Right cardiac atrium (tissue), 5 donors: ENCODE data around the gene PDE12. TPM values are rescaled to one million over a fixed set of nuclear protein-coding genes. Genes with fewer than 3 reads are reported as not detected.

ENCODE experiments used
- ATAC-seq, 2 donors: fragments of 200-7000 bp; cut with Tn5 transposase; one replicate each; pipeline versions ENCODE4 v1.8.0 to v1.9.1; 2020; ENCODE audit warnings: moderate library complexity in 2 of 2, mild to moderate bottlenecking in 1 of 2
- DNase-seq, 3 donors: peaks; one replicate each; pipeline ENCODE4 v3.0.0-alpha.2; 2020
- H3K27ac ChIP-seq: one replicate; pipeline ENCODE4 v1.5.1; 2013; ENCODE audit warnings: mild to moderate bottlenecking, low read length, control low read depth, moderate library complexity
- H3K27me3 ChIP-seq: one replicate; pipeline ENCODE4 v1.6.1; 2013; ENCODE audit not compliant: control insufficient read depth, insufficient read depth
- H3K4me1 ChIP-seq: one replicate; pipeline ENCODE4 v1.6.1; 2013; ENCODE audit warnings: low read length; ENCODE audit not compliant: control insufficient read depth, insufficient read depth
- H3K4me3 ChIP-seq: one replicate; pipeline ENCODE4 v1.5.1; 2013; ENCODE audit warnings: low read length, control low read depth
- H3K9me3 ChIP-seq: one replicate; pipeline ENCODE4 v1.6.1; 2013; ENCODE audit warnings: low read length; ENCODE audit not compliant: control insufficient read depth
- WGBS: extraction: QIAGEN DNeasy Blood & Tissue Kit; methylation state at CpG from one replicate; pipeline ENCODE4 v1.1.7; 2013; 5-methylcytosine and 5-hydroxymethylcytosine counted together
- intact Hi-C, 4 donors: fragments of 100-400 bp; cut with DNase I; formaldehyde crosslinking; loops; one replicate each; pipeline versions ENCODE4 v1.11.0 to v1.14.0; 2022 to 2023
- long read RNA-seq, 4 donors: library from polyadenylated mRNA; unstranded; transcript quantifications; one replicate each; pipeline ENCODE4 v2.0.0, GENCODE V29; 2020 to 2021
- polyA plus RNA-seq: library from polyadenylated mRNA; stranded (reverse); fragments of 200-250 nt; gene quantifications from one replicate; pipeline ENCODE4 v1.2.3, GENCODE V29; 2013
- total RNA-seq, 4 donors: library from RNA; stranded (reverse); fragmentation: NEBNext Ultra II Directional; extraction: Animal tissue kit (Norgen Biotek cat#: 25700); gene quantifications; one replicate each; pipeline ENCODE4 v1.2.1, GENCODE V29; 2021
- donor health status: healthy with polysubstance abuse.
- donor health status: DM: no; HTN: yes; CAD: no.
- donor health status: DM: no; HTN: no; CAD: no.
- donor health status: DM: no; HTN: yes; CAD: no; lungs with severe emphysema.
- donor health status: DM: yes; HTN: yes; CAD: no.

Gene PDE12, protein sequence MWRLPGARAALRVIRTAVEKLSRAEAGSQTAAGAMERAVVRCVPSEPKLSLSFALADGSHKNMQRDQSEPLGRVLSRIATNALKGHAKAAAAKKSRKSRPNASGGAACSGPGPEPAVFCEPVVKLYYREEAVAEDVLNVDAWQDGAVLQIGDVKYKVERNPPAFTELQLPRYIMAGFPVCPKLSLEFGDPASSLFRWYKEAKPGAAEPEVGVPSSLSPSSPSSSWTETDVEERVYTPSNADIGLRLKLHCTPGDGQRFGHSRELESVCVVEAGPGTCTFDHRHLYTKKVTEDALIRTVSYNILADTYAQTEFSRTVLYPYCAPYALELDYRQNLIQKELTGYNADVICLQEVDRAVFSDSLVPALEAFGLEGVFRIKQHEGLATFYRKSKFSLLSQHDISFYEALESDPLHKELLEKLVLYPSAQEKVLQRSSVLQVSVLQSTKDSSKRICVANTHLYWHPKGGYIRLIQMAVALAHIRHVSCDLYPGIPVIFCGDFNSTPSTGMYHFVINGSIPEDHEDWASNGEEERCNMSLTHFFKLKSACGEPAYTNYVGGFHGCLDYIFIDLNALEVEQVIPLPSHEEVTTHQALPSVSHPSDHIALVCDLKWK
- 10 to 100 TPM in 3 of 4 donors, 1 to 10 TPM in 1; 9.6 to 14.8 (median 11.9) TPM for total RNA-seq
- 4.0 TPM for polyA plus RNA-seq
- long read RNA-seq, donor 1, full-length matches to known transcripts = 32 of 39 reads
- long read RNA-seq, donor 1, partial matches to known transcripts = 0 of 39 reads
- long read RNA-seq, donor 1, other reads (novel, unspliced or antisense) = 7 of 39 reads
- long read RNA-seq, donor 2, full-length matches to known transcripts = 13 of 15 reads
- long read RNA-seq, donor 2, partial matches to known transcripts = 0 of 15 reads
- long read RNA-seq, donor 2, other reads (novel, unspliced or antisense) = 2 of 15 reads
- long read RNA-seq, donor 3, full-length matches to known transcripts = 100 of 107 reads
- long read RNA-seq, donor 3, partial matches to known transcripts = 0 of 107 reads
- long read RNA-seq, donor 3, other reads (novel, unspliced or antisense) = 7 of 107 reads
- long read RNA-seq, donor 4, full-length matches to known transcripts = 14 of 15 reads
- long read RNA-seq, donor 4, partial matches to known transcripts = 1 of 15 reads
- long read RNA-seq, donor 4, other reads (novel, unspliced or antisense) = 0 of 15 reads

DNA sequence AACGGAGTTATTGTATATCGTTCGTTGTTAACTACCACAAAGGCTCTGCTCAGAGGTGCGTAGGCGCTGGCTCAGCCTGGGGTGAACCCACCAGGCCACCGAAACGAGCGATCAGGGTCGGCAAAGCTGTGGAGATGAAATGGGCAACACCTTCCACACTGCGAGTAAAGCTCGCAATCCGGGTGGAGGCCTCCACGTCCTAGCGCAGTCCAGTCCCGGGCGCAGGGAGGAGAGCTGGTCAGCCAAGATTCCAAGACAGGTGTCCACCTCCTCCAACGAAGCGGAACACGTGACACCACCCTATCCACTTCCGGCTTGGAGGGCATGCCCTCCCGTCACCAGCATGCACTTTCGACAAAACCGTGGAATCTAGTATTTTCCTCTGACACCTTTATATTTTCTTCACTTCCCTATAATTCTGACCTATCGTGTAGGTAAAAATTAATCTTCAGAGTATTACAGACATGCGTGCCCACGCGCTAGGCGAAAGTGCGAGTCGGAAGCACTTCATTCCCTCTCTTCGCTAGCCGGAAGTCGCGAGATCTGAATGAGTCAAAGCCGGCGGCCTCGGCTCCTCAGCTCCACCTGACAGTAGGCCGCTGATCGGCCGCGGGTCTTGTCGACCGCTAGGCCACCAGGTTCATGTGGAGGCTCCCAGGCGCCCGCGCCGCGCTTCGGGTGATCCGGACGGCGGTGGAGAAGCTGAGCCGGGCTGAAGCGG is at the start of gene PDE12:
Gene PDE12 (plus strand): TSS at position 537 of the 721 bp plus-strand sequence. CDS start 106 bp downstream, at position 643.
- under 1% methylated on average over 54 of the region's 54 CpGs for WGBS
- Histone ChIP-seq H3K27me3 (no peaks in the 10 kb centered on the region), H3K9me3 (no peaks in the 10 kb centered on the region), H3K4me1 (peaks cover 7% of the 10 kb centered on the region), H3K4me3 (peak within 1 kb of the TSS; percentile 81), H3K27ac (peak within 1 kb of the TSS; percentile 92)
- intact Hi-C loops = loop anchor here in 1 of 4 donors (5.0 kb wide), 1 partner anchor 41 kb away; the partner anchor contains the start of gene ARF4
- DNase-seq (peak; percentile 85 to 92 (median 90)), ATAC-seq (peak; percentile 96)

DNA sequence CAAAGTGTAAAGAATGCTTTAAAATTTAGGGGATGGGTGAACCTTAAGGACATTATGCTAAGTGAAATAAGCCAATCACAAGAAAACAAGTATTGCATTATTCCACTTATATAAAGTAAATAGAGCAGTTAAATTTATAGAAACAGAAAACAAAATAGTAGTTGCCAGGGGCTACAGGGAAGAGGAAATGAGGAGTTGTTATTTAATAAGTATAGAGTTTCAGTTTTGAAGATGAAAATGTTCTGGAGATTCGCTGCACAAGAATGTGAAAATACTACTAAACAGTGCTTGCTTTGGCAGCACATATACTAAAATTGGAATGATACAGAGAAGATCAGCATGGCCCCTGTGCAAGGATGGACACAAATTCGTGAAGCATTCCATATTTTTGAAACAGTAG is 43.9 kb upstream of the PDE12 start:
- intact Hi-C loops = no loop called here
- 51% methylated on average over 2 of the region's 2 CpGs for WGBS
- Histone ChIP-seq H3K9me3 (no peaks in the 10 kb centered on the region), H3K4me3 (no peak overlapping the region), H3K27ac (no peak overlapping the region), H3K4me1 (no peaks in the 10 kb centered on the region), H3K27me3 (no peaks in the 10 kb centered on the region)
- DNase-seq = no peak
- no peak for ATAC-seq

- 50% methylated on average over 3 of the region's 3 CpGs for WGBS
- DNase-seq (no peak), ATAC-seq (no peak)
- H3K4me1 ChIP-seq = no peaks in the 10 kb centered on the region
- no peak overlapping the region for H3K4me3 ChIP-seq
- no peak overlapping the region for H3K27ac ChIP-seq
- intact Hi-C loops = no loop called here
- no peaks in the 10 kb centered on the region for H3K9me3 ChIP-seq
- no peaks in the 10 kb centered on the region for H3K27me3 ChIP-seq
Observed at GRCh38 chr3:57518276-57518915, 37.7 kb upstream of the PDE12 start.

- Histone ChIP-seq H3K4me1 (no peaks in the 10 kb centered on the region), H3K27ac (no peak overlapping the region), H3K9me3 (no peaks in the 10 kb centered on the region), H3K27me3 (no peaks in the 10 kb centered on the region), H3K4me3 (no peak overlapping the region)
- no peak for ATAC-seq
- intact Hi-C loops = no loop called here
- no peak for DNase-seq
Observed at GRCh38 chr3:57530071-57530608, 25.9 kb upstream of the PDE12 start.

DNA sequence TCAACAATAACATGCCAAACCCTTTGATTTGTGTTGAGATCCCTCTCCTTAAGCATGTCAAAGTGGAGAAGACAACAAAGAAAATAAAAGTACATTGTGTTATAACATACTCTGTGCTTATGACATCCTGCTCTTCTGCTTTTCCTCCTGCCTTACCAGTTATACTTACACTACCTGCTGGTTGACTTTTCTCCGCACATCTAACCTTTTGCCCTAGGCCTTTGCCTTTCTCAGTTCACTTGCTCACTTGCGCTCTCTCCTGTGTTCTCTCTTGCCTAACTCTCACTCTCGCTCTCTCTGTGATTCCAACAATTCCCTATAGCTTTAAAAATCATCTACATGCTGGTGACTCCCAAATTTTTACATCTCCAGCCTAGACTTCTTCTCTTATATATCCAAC is 17.6 kb upstream of the PDE12 start:
- intact Hi-C loops = no loop called here
- Histone ChIP-seq H3K27me3 (no peaks in the 10 kb centered on the region), H3K9me3 (no peaks in the 10 kb centered on the region), H3K4me1 (no peaks in the 10 kb centered on the region), H3K4me3 (no peak overlapping the region), H3K27ac (no peak overlapping the region)
- WGBS = 91% methylated on average over 3 of the region's 3 CpGs
- ATAC-seq (no peak), DNase-seq (no peak)

DNA sequence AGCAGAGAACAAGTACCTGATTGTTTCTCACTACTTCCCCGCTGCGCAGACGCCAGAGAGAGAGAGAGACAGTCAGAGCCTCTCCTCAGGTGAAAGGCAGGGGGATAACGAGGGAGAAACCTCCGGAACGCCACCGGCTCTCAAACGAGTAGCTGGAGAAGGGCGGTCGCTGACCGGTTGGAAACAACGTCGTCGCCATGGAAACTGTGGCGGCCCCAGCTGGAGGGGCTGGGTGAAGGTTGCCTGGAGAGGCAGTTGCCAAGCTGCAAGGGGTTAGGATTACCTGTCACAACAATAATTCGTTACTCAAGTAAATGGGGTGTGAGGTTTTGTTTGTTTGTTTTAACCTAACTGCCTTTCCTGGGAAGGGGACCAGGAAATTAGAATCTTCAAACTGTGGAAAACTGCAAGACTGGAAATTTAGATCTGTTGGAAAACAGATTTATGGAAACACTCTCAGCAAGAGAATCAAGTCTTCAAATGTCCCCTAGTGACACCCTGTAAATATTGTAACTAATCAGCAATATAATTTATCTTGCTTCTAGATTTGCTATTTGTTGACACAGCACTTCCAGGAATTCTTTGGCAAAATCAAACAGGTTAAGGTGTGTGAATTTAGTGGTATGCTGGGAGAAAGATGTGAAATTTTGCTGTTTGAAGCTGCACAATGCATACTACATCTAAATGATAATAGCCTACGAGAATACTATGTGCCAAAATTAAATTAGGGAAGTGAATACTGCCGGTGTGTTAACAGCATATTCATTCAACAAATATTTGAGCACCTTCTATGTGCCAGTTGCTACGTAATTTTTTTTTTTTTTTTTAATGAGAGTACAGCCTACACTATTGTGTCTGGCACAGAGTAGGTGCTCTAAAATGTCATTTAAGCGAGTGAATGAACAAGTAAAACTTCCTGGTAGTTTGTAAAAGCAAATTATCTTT is 11.6 kb upstream of the PDE12 start, which contains the start of gene DNAH12:
Gene DNAH12 (minus strand): TSS at position 164 of the 945 bp plus-strand sequence. CDS start 1,474 bp downstream, outside the sequence.
- peak within 1 kb of the TSS; percentile 34 for H3K4me3 ChIP-seq
- peak in 1 of 2 donors; percentile 31 for ATAC-seq
- intact Hi-C loops = no loop called here
- WGBS = 8% methylated on average over 20 of the region's 20 CpGs
- H3K4me1 ChIP-seq = peaks cover 4% of the 10 kb centered on the region
- no peak within 1 kb of the TSS for H3K27ac ChIP-seq
- H3K27me3 ChIP-seq = no peaks in the 10 kb centered on the region
- H3K9me3 ChIP-seq = no peaks in the 10 kb centered on the region
- peak; percentile 37 to 66 (median 60) for DNase-seq

- intact Hi-C loops = no loop called here
- H3K4me1 ChIP-seq = peaks cover 4% of the 10 kb centered on the region
- H3K9me3 ChIP-seq = no peaks in the 10 kb centered on the region
- ATAC-seq = peak; percentile 91 to 96
- 28% methylated on average over 7 of the region's 7 CpGs for WGBS
- DNase-seq = peak; percentile 42 to 69 (median 62)
- H3K27me3 ChIP-seq = no peaks in the 10 kb centered on the region
- no peak overlapping the region for H3K27ac ChIP-seq
- no peak overlapping the region for H3K4me3 ChIP-seq
Observed at GRCh38 chr3:57545636-57546268, 10.3 kb upstream of the PDE12 start.

- no peak overlapping the region for H3K27ac ChIP-seq
- H3K4me3 ChIP-seq = no peak overlapping the region
- intact Hi-C loops = no loop called here
- ATAC-seq = no peak
- no peaks in the 10 kb centered on the region for H3K27me3 ChIP-seq
- 94% methylated on average over 1 of the region's 1 CpG for WGBS
- DNase-seq = no peak
- H3K9me3 ChIP-seq = no peaks in the 10 kb centered on the region
- H3K4me1 ChIP-seq = peaks cover 4% of the 10 kb centered on the region
Observed at GRCh38 chr3:57546616-57547015, 9.5 kb upstream of the PDE12 start.

DNA sequence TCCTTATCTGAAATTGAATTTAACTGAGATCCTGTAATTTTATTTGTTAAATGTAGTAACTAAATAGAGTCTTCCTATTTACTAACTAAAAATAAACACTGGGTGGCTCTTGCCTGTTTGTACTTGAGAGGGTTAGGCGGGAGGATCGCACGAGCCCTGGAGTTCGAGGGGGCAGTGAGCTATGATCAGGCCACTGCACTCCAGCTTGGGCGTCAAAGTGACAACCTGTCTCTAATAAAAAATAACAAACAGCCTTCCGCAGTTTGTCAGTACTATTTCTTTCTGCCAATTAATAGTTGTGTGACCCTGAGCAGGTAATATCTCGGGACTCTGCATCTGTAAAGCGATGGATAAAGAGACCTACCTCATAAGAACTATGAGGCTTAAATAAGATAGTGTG is 768 bp upstream of the PDE12 start:
- 34% methylated on average over 8 of the region's 8 CpGs for whole genome bisulfite sequencing
- DNase-seq = no peak
- no peak for ATAC-seq

More for the DNA sequence above, 768 bp upstream of the PDE12 start:
- Histone ChIP-seq H3K4me1 (peaks cover 7% of the 10 kb centered on the region), H3K27ac (peak overlapping the region; percentile 92), H3K27me3 (no peaks in the 10 kb centered on the region), H3K9me3 (no peaks in the 10 kb centered on the region), H3K4me3 (peak overlapping the region; percentile 81)
- intact Hi-C loops = loop anchor here in 1 of 4 donors (5.0 kb wide), 1 partner anchor 42 kb away; the partner anchor contains the start of gene ARF4
